Lower leg skin (tissue), 3 donors: ENCODE data around the gene KMT2E.

ENCODE experiments used
- POLR2A ChIP-seq, 2 donors: fragments of 450-650 bp; IDR thresholded peaks; one replicate each; pipeline ENCODE4 v1.6.1; 2016 to 2017; ENCODE audit warnings: antibody characterized with exemption in 2 of 2, mild to moderate bottlenecking in 1 of 2, moderate library complexity in 1 of 2
- TF ChIP-seq, protein P1 (sequence below), 3 donors: fragments of 450-650 bp; IDR thresholded peaks; one replicate each; pipeline ENCODE4 v1.5.1; 2016; ENCODE audit warnings: antibody characterized with exemption in 3 of 3, mild to moderate bottlenecking in 3 of 3, moderate library complexity in 2 of 3

DNA sequence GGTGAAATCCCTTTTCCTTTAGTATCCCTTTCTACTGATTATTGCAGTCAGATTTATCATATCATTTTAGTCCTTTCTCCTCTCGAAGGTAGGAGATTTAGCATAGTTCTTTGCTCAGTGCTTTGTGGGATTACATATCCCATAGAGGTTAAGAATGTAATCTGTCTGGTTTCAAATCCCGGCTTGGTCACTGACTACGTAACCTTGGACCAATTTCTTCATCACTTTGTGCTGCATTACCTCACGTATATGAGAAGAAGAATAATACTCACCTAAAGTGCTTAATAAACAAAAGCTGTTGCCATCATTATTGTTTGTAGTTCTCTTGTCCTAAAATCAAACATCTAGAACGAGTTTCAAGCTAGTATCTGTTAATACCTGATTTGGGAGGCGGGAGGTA, 74.0 kb downstream of the KMT2E start:
- TF ChIP-seq, protein P1, sequence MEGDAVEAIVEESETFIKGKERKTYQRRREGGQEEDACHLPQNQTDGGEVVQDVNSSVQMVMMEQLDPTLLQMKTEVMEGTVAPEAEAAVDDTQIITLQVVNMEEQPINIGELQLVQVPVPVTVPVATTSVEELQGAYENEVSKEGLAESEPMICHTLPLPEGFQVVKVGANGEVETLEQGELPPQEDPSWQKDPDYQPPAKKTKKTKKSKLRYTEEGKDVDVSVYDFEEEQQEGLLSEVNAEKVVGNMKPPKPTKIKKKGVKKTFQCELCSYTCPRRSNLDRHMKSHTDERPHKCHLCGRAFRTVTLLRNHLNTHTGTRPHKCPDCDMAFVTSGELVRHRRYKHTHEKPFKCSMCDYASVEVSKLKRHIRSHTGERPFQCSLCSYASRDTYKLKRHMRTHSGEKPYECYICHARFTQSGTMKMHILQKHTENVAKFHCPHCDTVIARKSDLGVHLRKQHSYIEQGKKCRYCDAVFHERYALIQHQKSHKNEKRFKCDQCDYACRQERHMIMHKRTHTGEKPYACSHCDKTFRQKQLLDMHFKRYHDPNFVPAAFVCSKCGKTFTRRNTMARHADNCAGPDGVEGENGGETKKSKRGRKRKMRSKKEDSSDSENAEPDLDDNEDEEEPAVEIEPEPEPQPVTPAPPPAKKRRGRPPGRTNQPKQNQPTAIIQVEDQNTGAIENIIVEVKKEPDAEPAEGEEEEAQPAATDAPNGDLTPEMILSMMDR (IDR thresholded peaks at IDR 0.05): no peak
- no peak for TF ChIP-seq POLR2A (IDR thresholded peaks at IDR 0.05)
